ENCODE data around the gene RALGPS2.
"Not testable (repeated sequence)": the region's sequence is repeated elsewhere in the genome, so short reads cannot be mapped to it uniquely, and the experiment has no call there.

RALGPS2 gene

GRCh38 chr1:178723546-178723945 is 1.5 kb upstream of the RALGPS2 start:
- DNase-seq (ENCODE audit: low read depth, low spot score) = no peak

- DNase-seq (ENCODE audit: low read depth, low spot score) = no peak
These were observed 692 bp upstream of the RALGPS2 start for GRCh38 chr1:178724376-178724727.

GRCh38 chr1:178725466-178726086 is 532 bp downstream of the RALGPS2 start:
- DNase-seq (ENCODE audit: low read depth, low spot score) = no peak

GRCh38 chr1:178726087-178726517 is 1.1 kb downstream of the RALGPS2 start:
- no peak for DNase-seq (ENCODE audit: low read depth, low spot score)

GRCh38 chr1:178726545-178726944 is 1.5 kb downstream of the RALGPS2 start:
- DNase-seq (ENCODE audit: low read depth, low spot score) = no peak

- no peak for DNase-seq (ENCODE audit: low read depth, low spot score)
These were observed 2.2 kb downstream of the RALGPS2 start for GRCh38 chr1:178727014-178727895.

- DNase-seq (ENCODE audit: low read depth, low spot score) = no peak
These were observed 8.9 kb downstream of the RALGPS2 start for GRCh38 chr1:178733972-178734371.

- no peak for DNase-seq (ENCODE audit: low read depth, low spot score)
These were observed 13.7 kb downstream of the RALGPS2 start for GRCh38 chr1:178738780-178739179.

- DNase-seq (ENCODE audit: low read depth, low spot score) = no peak
These were observed 14.4 kb downstream of the RALGPS2 start for GRCh38 chr1:178739285-178740045.

- no peak for DNase-seq (ENCODE audit: low read depth, low spot score)
These were observed 15.4 kb downstream of the RALGPS2 start for GRCh38 chr1:178740491-178740890.

- DNase-seq (ENCODE audit: low read depth, low spot score) = no peak
These were observed 15.9 kb downstream of the RALGPS2 start for GRCh38 chr1:178740924-178741323.

- DNase-seq (ENCODE audit: low read depth, low spot score) = no peak
These were observed 18.8 kb downstream of the RALGPS2 start for GRCh38 chr1:178743801-178744200.

- no peak for DNase-seq (ENCODE audit: low read depth, low spot score)
These were observed 20.2 kb downstream of the RALGPS2 start for GRCh38 chr1:178745260-178745659.

- no peak for DNase-seq (ENCODE audit: low read depth, low spot score)
These were observed 21.3 kb downstream of the RALGPS2 start for GRCh38 chr1:178746345-178746744.

- not testable (repeated sequence) for DNase-seq (ENCODE audit: low read depth, low spot score)
These were observed 22.3 kb downstream of the RALGPS2 start for GRCh38 chr1:178747361-178747760.

- DNase-seq (ENCODE audit: low read depth, low spot score) = no peak
These were observed 24.6 kb downstream of the RALGPS2 start for GRCh38 chr1:178749581-178750166.

GRCh38 chr1:178751046-178751445 is 26.0 kb downstream of the RALGPS2 start:
- DNase-seq (ENCODE audit: low read depth, low spot score) = no peak

- DNase-seq (ENCODE audit: low read depth, low spot score) = no peak
These were observed 27.8 kb downstream of the RALGPS2 start for GRCh38 chr1:178752891-178753290.

GRCh38 chr1:178754655-178755256 is 29.7 kb downstream of the RALGPS2 start:
- not testable (repeated sequence) for DNase-seq (ENCODE audit: low read depth, low spot score)

- no peak for DNase-seq (ENCODE audit: low read depth, low spot score)
These were observed 43.4 kb downstream of the RALGPS2 start for GRCh38 chr1:178768423-178768822.

- DNase-seq (ENCODE audit: low read depth, low spot score) = no peak
These were observed 47.9 kb downstream of the RALGPS2 start for GRCh38 chr1:178772952-178773351.

GRCh38 chr1:178774263-178774662 is 49.2 kb downstream of the RALGPS2 start:
- DNase-seq (ENCODE audit: low read depth, low spot score) = no peak

Data from activated CD4-positive, CD25-positive, alpha-beta regulatory T cell treated with anti-CD3 and anti-CD28 coated beads, Interleukin-2, amount 50 U/mL, for 16 hours (primary cell).